NCI-H526 treated with DMSO at 0.1 percent for 48 hours (cell line): ENCODE results near the gene ALDH18A1.
"Not testable (repeated sequence)": the region's sequence is repeated elsewhere in the genome, so short reads cannot be mapped to it uniquely, and the experiment has no call there.

Source experiments
- DNase-seq: peaks from one replicate; lab custom pipeline; 2025; lab: John Stamatoyannopoulos, UW

ALDH18A1 gene

DNA sequence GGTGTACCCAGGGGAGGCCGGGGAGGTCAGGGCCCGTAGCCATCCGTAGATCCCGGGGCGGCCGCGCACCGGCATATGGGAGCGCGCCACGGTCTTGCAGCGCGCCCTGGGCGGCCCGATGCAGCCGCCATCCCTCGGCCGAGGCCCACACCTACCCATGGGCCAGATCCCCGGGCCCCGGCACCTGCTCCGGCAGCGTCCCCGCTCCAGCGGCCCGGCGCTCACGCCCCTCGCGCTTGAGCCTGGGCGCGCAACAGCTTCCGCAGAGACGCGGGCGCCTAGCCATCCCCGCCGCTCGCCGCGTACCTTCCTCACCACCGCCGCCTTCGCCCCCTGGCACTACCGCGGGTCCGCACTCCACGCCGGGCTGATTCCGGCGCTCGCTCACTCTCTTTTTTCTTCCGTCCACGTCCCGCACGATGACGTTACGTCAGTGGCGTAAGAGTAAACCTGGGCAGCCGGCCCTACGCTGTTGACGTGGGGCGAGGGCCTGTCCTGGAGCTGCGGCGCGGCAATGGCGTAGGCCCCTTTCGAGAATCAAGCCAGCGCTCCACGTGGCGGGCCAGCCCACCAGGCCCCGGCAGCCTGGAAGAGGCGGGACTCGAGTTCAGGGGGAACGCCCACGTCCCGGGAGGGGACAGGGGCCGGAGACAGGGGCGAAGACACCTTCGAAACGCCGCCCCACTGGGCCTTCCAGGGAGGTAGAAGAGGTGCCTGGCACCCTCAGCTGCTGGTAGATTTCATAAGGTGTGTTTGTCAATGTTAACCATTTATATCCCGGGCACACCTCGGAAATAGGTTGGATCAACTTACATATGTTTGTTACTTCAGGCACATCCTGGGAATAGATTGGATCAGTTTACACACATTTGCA lies at the start of gene ALDH18A1:
Gene ALDH18A1, minus strand, starts transcription at position 421 of the 874 bp plus-strand sequence. CDS start 3,334 bp downstream, outside the sequence.
- peak; percentile 58 for DNase-seq

DNA sequence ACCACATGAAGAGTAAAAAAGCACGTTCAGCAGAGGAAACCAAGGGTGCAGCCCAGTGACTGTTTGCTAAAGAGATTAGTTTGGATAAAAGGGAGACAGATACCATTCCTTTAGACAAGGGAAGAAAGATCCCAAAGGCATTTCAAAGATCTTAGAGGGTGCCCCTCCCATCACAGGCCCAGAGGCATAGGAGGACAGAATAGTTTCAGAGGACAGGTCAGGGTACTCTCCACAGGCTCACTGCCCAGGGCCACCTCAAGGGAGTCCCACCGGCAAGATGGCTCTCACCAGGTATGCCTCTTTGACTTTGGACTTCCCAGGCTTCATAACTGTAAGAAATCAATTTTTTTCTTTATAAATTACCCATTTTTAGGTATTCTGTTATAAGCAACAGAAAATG lies 41.9 kb upstream of the ALDH18A1 start:
- no peak for DNase-seq

DNA sequence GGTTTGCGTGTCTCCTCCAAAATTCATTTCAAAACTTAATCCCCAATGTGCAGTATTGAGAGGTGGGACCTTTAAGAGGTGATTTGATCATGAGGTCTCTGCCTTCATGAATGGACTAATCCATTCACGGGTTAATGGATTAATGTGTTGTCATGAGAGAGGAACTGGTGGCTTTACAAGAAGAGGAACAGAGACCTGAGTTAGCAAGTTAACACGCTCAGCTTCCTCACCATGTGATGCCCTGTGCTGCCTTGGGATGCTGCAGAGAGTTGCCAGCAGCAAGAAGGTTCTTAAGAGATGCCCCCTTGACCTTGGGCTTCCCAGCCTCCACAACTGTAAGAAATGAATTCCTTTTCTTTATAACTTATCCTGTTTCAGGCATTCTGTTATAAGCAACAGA lies 40.9 kb upstream of the ALDH18A1 start:
- DNase-seq = no peak

DNA sequence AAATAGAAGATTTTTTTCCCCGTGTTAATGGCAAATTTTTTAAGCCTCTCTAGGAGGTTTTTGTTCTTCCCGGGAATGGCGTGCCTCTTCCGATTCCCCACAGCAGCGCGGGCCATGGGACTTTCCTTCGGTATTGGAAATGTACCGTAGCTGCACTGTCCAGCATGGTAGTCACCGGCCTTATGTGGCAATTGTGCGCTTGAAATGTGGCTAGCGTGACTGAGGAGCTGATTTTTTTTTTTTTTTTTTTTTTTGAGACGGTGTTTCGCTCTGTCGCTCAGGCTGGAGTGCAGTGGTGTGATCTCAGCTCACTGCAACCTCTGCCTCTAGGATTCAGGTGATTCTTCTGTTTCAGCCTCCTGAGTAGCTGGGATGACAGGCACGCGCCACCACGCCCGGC lies 38.2 kb upstream of the ALDH18A1 start:
- no peak for DNase-seq

DNA sequence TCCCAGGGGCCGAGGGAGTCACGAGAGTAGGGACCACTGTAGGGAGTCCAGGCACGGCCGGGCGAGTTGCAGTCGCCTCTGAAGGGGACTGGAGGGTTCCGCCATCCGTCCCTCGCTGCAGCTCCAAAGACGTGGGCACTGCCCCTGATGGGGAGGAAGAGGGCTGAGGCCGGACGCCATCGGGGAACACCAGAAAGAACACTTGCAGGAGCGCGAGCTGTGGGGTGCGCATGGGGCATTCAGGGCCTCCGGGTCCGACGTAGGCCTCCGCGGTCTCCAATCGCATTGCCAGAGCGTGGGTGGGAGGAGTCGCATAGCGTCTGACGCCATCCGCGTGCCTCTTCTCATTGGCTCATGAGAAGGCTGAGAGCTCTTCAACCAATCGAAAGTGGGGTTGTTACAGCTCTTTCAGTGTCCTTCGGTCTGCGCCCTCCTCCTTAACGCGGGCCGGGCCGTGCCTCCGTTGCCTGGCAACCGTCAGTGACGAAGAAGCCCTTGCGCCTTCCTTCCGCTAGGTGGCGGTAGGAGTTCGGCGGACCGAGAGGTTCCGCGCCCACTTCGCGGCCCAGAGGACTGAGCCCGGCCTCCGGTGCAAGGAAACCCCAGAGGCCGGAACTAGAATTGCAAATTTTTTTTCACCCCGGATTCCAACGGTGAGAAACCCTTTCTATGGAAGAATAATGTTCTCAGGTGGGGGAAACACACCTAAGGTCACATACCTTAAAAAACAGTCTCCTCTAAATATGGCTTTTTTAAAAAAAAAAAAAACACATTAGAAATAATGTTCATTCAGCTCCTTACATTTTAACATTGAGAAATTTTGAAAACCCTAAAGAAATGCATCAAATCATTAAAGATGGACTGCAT lies 37.4 kb upstream of the ALDH18A1 start, which contains the start of gene TCTN3:
Gene TCTN3, minus strand, starts transcription at position 260 of the 867 bp plus-strand sequence. Its CDS starts 28 bp downstream, at position 232.
- DNase-seq = peak; percentile 90

DNA sequence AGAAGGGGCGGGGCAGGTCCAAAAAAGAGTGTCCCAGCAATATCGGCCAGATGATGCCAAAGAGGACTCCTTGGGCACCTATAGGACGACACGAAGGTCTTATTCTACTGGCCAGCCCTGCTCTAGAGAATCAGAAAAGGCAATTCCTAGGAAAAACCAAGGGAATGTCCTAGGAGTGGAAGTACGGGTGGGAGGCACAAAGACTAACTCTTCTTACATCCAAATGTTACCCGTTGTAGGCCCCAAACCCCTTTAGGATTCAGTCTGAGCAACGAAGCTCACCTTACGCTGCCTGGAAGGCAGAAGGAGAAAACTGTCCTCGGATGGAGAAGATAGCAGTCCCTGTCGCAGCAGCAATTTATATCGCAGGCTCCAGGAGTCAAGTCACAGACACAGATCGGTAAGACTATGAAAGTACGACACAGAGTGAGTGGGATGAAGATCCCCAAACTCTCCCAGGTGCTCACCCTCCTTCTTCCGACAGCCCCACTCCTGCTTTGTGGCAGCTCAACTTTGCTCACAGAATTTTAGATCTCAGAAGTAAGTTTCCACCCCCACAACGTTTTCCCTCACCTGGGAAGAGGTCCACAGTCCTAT lies 36.7 kb upstream of the ALDH18A1 start:
- no peak for DNase-seq

DNA sequence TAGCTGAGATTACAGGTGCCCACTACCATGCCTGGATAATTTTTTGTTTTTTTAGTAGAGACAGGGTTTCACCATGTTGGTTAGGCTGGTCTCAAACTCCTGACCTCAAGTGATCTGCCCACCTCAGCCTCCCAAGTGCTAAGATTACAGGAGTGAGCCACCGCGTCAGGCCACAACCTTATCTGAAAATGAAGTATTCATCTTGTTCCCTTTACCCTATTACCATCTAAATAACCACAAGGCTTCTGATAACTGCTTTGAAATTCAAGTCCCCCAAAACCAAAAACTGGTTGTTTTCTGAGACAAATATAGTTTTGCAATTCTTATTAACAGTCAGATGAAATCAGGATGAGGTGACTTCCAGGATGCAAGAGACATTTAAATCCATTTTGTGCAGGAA lies 34.8 kb upstream of the ALDH18A1 start:
- DNase-seq = no peak

DNA sequence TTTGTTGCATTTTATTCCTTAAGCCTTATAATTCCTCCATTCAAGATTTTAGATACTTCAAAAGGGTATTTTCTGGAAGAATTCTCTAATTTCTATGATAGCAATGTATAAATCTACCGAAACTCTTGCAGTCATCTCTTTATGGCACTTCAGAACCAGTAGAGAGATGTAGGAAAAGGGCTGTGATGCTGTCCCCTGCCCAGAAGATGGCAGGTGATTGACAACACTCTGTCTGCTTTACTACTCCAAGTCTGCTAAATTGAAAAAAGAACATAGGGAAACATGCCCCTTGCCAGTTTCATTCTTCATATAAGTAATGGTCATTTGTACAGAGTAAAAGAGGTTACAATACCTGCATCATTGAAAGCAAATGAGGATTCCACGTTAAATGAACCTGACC lies 32.1 kb upstream of the ALDH18A1 start:
- DNase-seq = no peak

DNA sequence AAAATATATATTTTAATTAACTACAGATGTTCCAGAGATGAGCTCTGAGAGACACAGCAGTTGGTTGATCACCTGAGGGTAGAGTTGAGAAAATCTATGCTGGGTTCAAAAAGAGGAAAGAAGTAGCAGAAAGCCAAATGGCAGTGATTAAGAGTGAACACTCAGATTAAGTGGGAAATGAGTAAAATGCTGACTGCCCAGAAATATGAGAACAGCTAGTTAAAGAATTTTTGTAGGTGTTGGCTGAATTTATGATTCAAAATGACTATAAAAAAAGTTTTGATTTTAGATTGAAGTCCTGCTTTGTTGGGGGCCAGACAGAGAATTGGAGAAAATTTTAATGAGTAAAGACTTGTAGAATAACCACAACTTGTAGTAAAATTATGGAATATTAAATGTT lies 27.5 kb upstream of the ALDH18A1 start:
- no peak for DNase-seq

DNA sequence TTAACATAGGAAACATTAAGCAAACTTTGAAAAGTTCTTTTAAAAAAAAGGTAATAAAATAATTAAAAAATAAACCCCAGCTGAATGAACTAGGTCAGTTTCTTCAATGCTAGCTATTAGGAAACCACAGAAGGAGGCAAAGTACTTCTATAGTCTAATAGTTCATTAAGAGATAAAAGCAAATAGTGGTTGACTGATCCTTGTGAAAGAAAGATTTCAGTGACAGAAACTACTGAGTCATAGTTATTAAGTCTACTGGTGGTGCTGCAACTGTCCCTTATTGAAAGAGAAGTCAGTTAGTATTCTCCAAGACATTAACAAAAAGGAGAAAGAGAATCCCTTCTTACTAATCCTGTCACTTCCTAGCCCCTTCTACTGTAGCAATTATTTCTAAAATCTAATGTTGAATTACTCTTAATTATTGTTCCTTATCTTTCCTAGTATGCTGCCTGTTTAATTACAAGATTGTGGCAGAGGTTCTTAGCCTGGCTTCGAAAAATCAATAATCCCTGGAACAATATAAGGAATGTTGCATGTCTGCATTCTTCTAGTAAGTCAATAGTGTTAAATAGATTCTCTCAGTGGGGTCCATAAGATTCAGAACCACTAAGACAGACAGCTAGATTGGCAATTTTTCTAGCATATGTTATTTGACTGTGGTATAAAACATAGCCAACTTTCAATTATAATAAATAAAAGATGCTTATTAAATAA lies 19.0 kb upstream of the ALDH18A1 start:
- no peak for DNase-seq

DNA sequence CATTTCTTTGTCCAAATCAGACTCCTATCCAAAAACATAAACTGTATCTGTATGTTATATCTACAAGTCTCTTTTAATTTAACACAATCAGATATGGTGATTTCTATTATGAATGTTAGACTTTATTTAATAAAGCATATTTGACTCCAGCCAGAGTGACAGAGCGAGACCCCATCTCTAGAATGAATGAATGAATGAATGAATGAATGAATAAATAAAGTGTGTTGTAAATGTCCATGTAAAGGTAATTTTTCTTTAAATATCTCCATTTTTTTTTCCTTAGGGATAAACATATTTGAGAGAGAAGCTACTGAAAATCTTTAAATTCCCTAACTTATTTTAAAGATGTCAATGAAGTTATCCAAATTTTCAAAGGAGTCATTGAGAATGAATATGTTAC lies 18.1 kb upstream of the ALDH18A1 start:
- no peak for DNase-seq

DNA sequence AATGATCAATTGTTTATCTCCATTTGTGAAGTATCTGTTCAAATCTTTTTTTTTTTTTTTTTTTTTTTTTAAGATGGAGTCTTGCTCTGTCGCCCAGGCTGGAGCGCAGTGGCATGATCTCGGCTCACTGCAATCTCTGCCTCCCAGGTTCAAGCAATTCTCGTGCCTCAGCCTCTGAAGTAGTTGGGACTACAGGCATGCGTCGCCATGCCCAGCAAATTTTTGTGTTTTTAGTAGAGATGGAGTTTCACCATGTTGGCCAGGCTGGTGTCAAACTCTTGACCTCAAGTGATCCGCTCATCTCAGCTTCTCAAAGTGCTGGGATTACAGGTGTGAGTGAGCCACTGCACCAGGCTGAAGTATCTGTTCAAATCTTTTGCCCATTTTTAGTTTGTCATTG lies 16.1 kb upstream of the ALDH18A1 start:
- not testable (repeated sequence) for DNase-seq

DNA sequence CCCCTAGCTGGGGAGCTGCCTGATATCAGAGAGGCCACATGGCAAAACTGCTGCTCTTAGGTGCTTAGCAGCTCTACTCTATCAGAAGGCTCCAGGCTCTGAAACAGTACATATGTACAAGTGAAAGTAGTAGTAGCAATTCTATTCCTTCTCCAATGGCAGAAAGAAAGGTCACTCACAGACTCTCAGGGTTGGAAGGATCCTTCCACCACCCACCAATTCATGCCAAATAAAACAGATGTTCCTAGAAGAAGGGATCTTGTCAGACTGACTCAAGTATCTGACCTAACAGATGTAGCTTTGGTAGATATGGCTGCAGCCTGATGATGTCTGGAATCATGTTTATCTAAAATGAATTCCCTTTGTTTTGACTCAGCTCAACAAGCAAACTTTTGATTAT lies 8.0 kb upstream of the ALDH18A1 start:
- DNase-seq = no peak

DNA sequence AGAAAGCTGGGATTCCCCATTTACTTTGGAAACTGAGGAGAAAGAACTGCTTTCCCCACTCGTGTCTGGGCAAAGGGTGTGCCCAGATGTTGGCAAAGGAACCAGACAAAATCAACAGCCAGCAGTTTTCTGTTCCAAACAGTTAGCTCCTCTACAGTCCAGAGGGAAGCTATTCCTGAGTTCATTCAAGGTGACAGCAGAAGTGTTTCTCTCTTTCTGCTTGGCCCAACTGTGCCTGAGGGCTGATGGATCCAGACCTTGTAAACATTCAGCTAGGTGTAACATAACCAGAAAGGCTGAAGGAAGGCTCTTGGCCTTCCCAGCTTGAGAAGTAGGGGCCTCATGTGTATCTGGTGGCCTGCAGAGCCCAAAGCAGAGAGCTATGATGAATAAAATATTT lies 7.0 kb upstream of the ALDH18A1 start:
- no peak for DNase-seq

DNA sequence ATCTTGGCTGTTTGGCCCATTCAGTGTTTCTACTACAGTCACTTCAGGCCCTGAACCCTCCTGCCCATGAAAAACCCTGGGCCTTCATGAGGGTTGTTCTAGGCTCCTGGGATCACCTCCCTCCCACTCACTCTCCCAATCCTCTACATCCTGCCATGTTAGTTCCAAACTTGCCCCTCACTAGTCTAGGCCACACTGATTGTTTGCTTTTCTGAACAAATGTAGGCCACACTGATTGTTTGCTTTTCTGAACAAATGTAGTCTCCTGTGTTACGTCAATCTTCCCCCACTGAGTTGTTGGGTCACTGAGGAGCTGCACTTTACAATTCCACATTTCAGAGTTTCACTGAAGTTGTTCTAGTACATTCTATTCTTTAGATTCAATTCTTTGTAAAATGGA lies 5.3 kb upstream of the ALDH18A1 start:
- DNase-seq = no peak

DNA sequence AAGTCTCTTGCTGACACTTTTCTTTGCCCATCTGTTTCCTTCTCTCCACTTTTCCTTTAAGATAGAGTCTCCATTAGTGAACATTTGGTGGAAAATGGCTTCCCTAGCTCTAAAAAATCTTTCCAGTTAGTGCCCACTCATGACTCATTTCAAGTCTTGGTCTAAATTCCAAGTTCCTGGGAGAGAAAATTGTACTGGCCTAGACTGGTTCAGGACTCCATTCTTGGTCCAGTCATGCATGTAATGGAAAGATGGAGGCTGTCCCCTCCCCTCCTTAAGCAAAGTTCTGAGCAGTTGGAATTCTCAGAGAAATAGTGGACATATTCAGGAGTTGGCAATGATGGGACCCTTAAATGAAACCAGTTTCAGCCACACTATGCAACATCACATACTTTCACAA lies 3.8 kb upstream of the ALDH18A1 start:
- DNase-seq = no peak

DNA sequence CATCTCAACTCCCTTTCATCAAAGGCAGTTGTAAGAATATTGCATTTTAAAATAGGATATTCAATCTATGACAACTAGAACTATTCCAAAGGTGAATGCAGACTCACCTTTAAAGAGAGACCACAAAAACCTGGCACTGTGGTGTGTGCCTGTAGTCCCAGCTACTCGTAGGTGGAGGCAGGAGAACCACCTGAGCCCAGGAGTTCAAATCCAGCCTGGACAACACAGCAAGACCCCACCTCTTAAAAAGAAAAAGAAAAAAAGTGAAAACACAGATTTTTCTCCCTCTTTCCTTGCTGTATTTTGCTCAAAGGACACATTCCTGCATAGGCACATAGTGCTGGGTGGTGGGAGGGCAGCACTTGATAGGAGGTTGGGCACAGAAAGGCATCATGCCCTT lies 739 bp upstream of the ALDH18A1 start:
- DNase-seq = no peak

DNA sequence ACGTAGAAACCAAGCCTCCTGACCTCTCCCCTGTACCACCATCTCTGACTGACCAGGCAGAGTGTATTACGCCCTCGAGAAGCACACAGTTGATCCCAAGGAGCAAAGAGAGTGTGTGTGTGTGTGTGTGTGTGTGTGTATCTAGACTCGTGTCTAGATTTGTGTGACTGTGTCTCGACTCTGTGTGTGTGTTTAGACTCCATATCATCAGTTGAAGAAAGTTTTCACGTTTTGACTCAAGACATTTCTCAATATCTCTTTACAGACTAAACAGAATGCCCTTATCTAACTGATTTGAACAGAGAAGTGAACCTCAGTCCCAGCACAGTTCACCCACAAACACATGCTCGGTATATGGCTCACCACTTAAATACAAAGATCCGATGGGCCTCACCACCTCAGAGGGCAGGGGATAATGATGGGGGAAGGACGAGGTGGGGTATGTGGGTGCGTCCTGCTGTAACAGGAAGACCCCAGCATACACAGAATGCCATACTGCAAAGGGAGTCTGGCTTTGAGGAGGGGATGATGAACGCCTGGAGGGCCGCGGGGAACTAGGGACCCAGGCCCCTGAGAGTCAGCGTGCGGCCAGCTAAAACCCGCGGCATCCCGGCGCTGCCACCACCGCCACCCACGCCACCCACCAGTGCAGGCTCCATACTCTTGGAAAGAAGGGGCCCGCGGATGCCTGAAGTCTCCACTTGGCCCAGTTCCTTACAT lies 780 bp downstream of the ALDH18A1 start:
- no peak for DNase-seq

DNA sequence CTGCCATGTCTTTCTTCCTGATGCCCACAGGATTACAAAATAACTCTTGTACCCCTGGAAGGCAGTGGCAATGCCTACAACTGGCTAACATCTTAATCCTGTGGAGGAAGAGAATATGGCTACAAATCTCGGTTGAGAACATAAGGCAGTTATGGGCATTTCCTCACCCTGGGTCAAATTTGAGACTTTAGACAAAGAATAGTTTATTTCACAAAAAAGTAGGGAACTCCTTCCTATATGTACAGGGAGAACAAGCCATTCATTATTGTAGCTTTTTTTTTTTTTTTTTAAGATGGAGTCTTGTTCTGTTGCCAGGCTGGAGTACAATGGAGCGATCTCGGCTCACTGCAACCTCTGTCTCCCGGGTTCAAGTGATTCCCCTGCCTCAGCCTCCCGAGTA lies 2.6 kb downstream of the ALDH18A1 start:
- DNase-seq = no peak

DNA sequence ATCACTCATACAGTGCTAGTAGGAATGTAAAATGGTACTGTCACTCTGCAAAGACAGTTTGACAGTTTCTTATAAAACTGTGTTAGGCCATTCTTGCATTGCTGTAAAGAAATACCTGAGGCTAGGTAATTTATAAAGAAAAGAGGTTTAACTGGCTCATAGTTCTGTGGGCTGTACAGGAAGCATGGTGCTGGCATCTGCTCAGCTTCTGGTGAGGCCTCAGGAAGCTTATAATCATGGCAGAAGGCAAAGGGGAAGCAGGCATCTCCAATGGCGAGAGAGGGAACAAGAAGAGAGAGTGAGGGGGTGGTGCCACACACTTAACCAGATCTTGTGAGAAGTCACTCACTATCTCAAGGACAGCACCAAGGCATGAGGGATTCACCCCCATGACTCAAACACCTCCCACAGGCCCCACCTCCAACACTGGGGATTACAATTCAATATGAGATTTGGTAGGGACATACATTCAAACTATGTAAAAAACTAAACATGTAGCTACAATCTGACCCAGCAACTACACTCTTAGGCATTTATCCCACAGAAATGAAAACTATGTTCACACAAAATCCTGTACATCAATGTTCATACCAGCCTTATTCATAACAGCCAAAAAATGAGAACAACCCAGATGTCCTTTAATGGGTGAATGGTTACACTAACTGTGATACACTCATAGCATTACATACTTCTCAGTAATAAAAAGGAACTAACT lies 5.0 kb downstream of the ALDH18A1 start:
- no peak for DNase-seq

DNA sequence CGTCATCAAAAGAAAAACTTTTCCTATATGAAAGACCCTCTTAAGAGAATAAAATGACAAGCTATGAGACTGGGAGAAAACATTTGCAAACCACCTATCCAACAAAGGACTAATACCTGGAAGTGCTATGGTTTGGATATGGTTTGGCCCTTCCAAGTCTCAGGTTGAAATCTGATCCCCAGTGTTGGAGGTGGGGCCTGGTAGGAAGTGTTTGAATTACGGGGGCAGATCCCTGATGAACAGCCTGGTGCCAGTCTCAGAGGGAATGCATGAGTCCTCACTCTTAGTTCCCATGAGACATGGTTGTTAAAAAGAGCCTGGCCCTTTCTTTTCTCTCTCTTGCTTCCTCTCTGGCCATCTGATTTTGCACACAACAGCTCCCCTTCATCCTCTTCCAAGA lies 6.3 kb downstream of the ALDH18A1 start:
- no peak for DNase-seq
